ENCODE results near the gene PRKCE.

GRCh38 chr2:46170611-46171350, 519.3 kb downstream of the PRKCE start:
- TF ChIP-seq CTCF (conservative IDR thresholded peaks at IDR 0.05; ENCODE audit: low read depth, low read length) (no peak), EZH2 (IDR thresholded peaks at IDR 0.05; ENCODE audit: borderline replicate concordance, low read depth, low read length, poor library complexity, severe bottlenecking) (no peak)
